ENCODE measurements around the gene CGB3. TPM values are rescaled to one million over a fixed set of nuclear protein-coding genes. Genes with fewer than 3 reads are reported as not detected.
"Not testable (repeated sequence)": the region's sequence is repeated elsewhere in the genome, so short reads cannot be mapped to it uniquely, and the experiment has no call there.

CGB3 gene
- total RNA-seq, 2 experiments from 2014 or later: not detected

DNA sequence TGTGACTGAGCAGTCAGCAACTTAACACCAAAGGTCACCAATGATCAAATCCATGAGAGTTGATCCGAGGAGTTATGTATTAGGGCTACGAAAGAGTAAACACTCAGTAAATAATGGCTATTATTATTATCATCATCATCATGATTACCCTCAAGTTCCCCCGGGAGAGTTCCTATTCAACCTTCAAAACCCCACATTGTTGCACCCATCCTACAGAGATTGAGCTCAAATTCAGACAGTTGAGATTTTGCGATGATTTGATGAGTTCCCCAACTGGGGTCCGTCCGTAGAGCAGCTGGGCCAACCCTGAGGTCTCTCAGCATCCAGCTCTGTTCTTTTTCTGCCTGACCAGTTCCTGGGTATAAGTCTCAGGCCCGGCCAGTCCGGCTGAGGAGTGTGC, 14.0 kb upstream of the CGB3 start:
- H3K9me3 Mint-ChIP-seq; H3K36me3 Mint-ChIP-seq; H3K4me3 Mint-ChIP-seq; H3K27ac Mint-ChIP-seq; CTCF ChIA-PET; POLR2A ChIA-PET; H3K27me3 Mint-ChIP-seq; H3K4me1 Mint-ChIP-seq (ENCODE audit: low read depth); intact Hi-C loops (cut with micrococcal nuclease); DNase-seq: not testable (repeated sequence)

DNA sequence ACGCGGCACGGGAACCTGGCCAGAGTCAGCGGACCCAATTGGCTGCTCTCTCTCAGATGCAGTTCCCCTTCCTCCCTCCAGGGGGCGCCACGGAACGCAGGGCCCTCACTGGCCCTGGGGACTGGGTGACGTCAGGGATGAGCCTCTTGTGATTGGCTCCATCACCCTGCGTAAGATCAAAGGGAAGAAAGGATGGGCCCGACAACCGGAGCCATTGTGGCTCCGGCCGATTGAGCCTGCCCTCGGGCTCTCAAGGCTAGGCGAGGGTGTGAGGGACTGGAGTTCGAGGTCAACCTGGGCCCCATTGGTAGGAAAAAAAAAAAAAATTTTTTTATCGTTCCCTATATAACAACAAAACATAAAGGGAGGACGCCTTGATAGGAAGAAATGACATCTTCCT, 12.7 kb upstream of the CGB3 start, which contains the start of gene CGB1:
Gene CGB1 (minus strand): TSS at position 81 of the 400 bp plus-strand sequence. CDS start 184 bp downstream, outside the sequence.
- H3K4me1 Mint-ChIP-seq (ENCODE audit: low read depth); intact Hi-C loops (cut with micrococcal nuclease); H3K27me3 Mint-ChIP-seq; H3K27ac Mint-ChIP-seq; POLR2A ChIA-PET; H3K36me3 Mint-ChIP-seq; H3K9me3 Mint-ChIP-seq; H3K4me3 Mint-ChIP-seq; CTCF ChIA-PET: not testable (repeated sequence)
- peak; percentile 74 for DNase-seq

DNA sequence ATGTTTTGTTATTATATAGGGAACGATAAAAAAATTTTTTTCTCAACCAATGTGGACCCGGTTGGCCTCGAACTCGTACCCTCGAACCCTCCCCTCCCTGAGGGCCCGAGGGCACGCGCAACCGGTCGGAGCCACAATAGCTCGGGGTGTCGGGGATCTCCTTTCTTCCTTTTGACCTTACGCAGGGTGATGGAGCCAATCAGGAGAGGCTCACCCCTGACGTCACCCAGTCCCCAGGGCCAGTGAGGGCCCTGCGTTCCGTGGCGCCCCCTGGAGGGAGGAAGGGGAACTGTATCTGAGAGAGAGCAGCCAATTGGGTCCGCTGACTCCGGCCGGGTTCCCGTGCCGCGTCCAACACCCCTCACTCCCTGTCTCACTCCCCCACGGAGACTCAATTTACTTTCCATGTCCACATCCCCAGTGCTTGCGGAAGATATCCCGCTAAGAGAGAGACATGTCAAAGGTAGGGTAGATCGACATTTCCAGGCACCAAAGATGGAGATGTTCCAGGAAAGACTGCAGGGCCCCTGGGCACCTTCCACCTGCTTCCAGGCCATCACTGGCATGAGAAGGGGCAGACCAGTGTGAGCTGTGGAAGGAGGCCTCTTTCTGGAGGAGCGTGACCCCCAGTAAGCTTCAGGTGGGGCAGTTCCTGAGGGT, 7.6 kb upstream of the CGB3 start, which contains the start of gene CGB2:
Gene CGB2 (plus strand): TSS at position 249 of the 660 bp plus-strand sequence. CDS start 206 bp downstream, at position 455.
- H3K27me3 Mint-ChIP-seq; H3K4me1 Mint-ChIP-seq (ENCODE audit: low read depth); H3K36me3 Mint-ChIP-seq; CTCF ChIA-PET; POLR2A ChIA-PET; H3K4me3 Mint-ChIP-seq; H3K9me3 Mint-ChIP-seq: not testable (repeated sequence)
- intact Hi-C loops (cut with micrococcal nuclease): loop anchor here (1.0 kb wide), 1 partner anchor 38 kb away; the partner anchor contains the start of genes GYS1 and RUVBL2
- peak within 1 kb of the TSS; percentile 56 for H3K27ac Mint-ChIP-seq
- peak; percentile 86 for DNase-seq

DNA sequence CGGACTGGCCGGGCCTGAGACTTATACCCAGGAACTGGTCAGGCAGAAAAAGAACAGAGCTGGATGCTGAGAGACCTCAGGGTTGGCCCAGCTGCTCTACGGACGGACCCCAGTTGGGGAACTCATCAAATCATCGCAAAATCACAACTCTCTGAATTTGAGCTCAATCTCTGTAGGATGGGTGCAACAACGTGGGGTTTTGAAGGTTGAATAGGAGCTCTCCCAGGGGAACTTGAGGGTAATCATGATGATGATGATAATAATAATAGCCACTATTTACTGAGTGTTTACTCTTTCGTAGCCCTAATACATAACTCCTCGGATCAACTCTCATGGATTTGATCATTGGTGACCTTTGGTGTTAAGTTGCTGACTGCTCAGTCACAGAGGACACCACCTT, 6.2 kb upstream of the CGB3 start:
- intact Hi-C loops (cut with micrococcal nuclease); H3K9me3 Mint-ChIP-seq; H3K4me3 Mint-ChIP-seq; H3K4me1 Mint-ChIP-seq (ENCODE audit: low read depth); H3K27me3 Mint-ChIP-seq; POLR2A ChIA-PET; H3K27ac Mint-ChIP-seq; DNase-seq; H3K36me3 Mint-ChIP-seq; CTCF ChIA-PET: not testable (repeated sequence)

DNA sequence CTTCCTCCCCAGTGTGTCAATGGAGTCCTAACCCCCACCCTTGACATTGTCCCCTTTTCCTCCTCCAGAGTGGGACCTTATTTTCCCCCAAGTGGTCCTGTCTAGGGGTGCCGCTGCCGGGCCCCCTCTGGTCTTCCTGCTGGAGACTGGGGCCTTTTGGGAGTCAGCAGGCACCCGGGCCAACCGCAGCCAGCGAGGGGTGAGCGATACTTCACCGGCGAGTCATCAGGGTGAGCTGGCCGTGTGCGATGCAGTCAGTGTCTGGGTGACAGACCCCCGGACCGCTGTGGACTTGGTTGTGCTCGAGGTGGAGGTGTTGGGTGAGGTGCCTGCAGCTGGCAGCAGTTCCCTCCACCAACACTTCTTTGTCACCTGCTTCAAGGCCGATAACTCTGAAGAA, 5.6 kb upstream of the CGB3 start:
- H3K4me3 Mint-ChIP-seq; intact Hi-C loops (cut with micrococcal nuclease); H3K27me3 Mint-ChIP-seq; CTCF ChIA-PET; POLR2A ChIA-PET; H3K36me3 Mint-ChIP-seq; H3K9me3 Mint-ChIP-seq; H3K4me1 Mint-ChIP-seq (ENCODE audit: low read depth); H3K27ac Mint-ChIP-seq; DNase-seq: not testable (repeated sequence)

DNA sequence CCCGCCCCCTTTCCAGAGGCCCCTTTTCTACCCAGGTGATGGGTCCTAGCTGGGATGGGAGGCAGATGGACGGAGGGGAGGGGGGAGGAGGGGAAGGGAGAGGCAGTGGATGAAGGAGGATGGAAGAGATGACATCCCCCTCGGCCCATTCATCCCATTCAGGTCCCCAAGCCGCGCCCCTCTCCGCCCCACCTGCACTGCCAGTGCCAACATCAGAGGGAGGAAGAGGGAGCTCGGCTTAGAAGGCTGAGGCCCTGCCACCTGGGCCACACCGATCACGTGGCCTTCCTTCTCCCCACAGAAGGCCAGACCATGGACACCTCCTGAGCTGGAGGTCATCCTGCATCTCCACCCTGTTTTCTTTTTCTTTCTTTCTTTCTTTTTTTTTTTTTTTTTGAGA, 4.6 kb upstream of the CGB3 start:
- DNase-seq; H3K36me3 Mint-ChIP-seq; H3K4me1 Mint-ChIP-seq (ENCODE audit: low read depth); POLR2A ChIA-PET; H3K9me3 Mint-ChIP-seq; H3K27ac Mint-ChIP-seq; CTCF ChIA-PET; H3K27me3 Mint-ChIP-seq; intact Hi-C loops (cut with micrococcal nuclease); H3K4me3 Mint-ChIP-seq: not testable (repeated sequence)

DNA sequence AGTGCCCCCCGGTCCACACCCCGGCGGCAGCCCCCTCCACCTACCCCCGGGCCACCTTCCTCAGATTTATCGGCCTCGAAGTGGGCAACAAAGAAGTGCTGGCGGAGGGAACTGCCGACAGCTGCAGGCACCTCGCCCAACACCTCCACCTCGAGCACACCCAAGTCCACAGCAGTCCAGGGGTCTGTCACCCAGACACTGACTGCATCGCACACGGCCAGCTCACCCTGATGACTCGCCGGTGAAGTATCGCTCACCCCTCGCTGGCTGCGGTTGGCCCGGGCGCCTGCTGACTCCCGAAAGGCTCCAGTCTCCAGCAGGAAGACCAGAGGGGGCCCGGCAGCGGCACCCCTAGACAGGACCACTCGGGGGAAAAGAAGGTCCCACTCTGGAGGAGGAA, 1.5 kb upstream of the CGB3 start:
- H3K27ac Mint-ChIP-seq; POLR2A ChIA-PET; H3K27me3 Mint-ChIP-seq; H3K4me3 Mint-ChIP-seq; CTCF ChIA-PET; H3K36me3 Mint-ChIP-seq; intact Hi-C loops (cut with micrococcal nuclease); H3K9me3 Mint-ChIP-seq; DNase-seq: not testable (repeated sequence)
- H3K4me1 Mint-ChIP-seq (ENCODE audit: low read depth): peaks cover 12% of the 10 kb centered on the region

DNA sequence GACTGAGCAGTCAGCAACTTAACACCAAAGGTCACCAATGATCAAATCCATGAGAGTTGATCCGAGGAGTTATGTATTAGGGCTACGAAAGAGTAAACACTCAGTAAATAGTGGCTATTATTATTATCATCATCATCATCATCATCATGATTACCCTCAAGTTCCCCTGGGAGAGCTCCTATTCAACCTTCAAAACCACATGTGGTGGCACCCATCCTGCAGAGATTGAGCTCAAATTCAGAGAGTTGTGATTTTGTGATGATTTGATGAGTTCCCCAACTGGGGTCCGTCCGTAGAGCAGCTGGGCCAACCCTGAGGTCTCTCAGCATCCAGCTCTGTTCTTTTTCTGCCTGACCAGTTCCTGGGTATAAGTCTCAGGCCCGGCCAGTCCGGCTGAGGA, 955 bp upstream of the CGB3 start:
- H3K9me3 Mint-ChIP-seq; POLR2A ChIA-PET; CTCF ChIA-PET; H3K4me3 Mint-ChIP-seq; H3K36me3 Mint-ChIP-seq; DNase-seq; H3K27me3 Mint-ChIP-seq; intact Hi-C loops (cut with micrococcal nuclease); H3K27ac Mint-ChIP-seq: not testable (repeated sequence)
- peaks cover 15% of the 10 kb centered on the region for H3K4me1 Mint-ChIP-seq (ENCODE audit: low read depth)

DNA sequence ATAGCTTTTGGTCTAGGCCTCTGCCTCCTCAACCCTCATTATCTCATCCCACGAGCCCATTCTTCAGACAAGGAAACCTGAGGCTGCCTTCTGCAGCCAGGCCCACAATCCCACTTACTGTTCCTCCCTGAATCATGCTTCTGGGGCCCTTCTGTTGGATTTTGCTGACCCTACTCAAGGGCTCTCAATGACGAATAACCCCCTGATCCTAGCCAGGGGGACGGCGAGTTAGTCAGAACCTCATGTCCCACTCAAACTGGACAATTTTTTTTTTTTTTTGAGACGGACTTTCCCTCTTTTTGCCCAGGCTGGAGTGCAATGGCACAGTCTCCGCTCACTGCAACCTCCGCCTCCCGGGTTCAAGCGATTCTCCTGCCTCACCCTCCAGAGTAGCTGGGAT, 2.0 kb downstream of the CGB3 start:
- Mint-ChIP-seq H3K9me3 (no peaks in the 10 kb centered on the region), H3K27ac (no peak overlapping the region), H3K27me3 (peaks cover 4% of the 10 kb centered on the region), H3K4me1 (ENCODE audit: low read depth) (peaks cover 36% of the 10 kb centered on the region), H3K36me3 (no peaks in the 10 kb centered on the region), H3K4me3 (no peak overlapping the region)
- DNase-seq: no peak
- intact Hi-C loops (cut with micrococcal nuclease): no loop called here
- CTCF ChIA-PET: interaction anchor here (0.6 to 5.7 kb wide), 2 partner anchors 23 to 1506 kb away, joined by 3 to 42 read pairs; no protein-coding TSS in a partner anchor
- POLR2A ChIA-PET: no interaction called here

DNA sequence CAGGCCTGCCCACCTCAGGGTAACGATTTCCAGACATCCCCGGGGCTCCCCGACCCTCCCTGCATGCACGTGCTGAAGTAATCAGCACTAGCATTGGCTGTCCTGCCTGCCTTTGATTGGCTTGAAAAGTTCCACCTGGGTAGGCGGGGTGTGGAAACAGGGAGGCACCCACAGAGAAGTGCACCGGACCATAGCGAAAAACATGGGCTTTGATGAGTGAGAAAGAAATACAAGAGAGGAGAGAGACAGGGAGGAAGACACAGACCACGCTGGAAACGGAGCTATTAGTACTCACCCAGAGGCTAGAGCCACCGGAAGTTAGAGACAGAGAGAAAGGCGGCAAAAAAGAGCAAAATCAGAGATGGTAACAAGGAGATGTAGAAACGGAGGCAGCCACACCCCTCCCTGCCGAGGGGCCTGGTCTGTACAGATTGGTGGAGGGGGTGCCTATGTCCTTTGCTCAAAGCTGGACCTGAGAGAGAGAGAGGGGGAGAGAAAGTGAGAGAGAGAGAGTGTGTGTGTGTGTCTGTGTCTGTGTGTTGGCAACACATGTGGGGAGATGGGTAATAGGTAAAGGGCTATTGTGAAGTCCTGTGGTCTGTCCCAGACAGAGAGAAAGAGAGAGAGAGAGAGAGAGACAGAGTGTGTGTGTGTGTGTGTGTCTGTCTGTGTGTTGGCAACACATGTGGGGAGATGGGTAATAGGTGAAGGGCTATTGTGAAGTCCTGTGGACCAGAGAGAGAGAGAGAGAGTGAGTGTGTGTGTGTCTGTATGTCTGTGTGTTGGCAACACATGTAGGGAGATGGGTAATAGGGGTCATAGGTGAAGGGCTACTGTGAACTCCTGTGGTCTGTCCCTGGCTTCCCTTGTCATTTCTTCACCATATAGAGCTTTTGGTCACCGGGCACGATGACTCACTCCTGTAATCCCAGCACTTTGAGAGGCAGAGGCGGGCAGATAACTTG, 2.9 kb downstream of the CGB3 start:
- Mint-ChIP-seq H3K4me3 (no peak overlapping the region), H3K36me3 (no peaks in the 10 kb centered on the region), H3K4me1 (ENCODE audit: low read depth) (peaks cover 37% of the 10 kb centered on the region), H3K27ac (no peak overlapping the region), H3K27me3 (peaks cover 4% of the 10 kb centered on the region), H3K9me3 (no peaks in the 10 kb centered on the region)
- intact Hi-C loops (cut with micrococcal nuclease): no loop called here
- DNase-seq: peak; percentile 39
- CTCF ChIA-PET: interaction anchor here (0.6 to 5.7 kb wide), 3 partner anchors 22 to 1505 kb away, joined by 3 to 42 read pairs (median 3); no protein-coding TSS in a partner anchor
- POLR2A ChIA-PET: no interaction called here

DNA sequence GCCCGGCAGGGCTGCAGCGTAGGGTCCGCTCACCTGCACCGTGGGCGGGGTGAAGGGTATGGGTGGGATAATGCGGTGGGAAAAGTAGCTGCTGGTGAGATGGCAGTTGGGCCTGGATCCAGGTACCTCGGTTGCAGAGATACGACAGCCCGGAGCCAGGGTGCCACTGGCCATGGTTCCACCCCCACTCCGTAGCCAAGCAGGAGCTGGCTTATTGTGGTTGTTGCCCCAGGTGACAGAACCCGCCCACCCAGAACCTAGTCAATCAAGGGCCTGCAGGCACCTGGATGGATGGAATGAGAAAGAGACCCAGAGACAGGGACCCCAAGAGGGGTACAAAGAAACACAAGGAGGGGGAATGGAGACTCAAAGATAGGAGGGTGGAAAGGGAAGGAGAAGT, 3.8 kb downstream of the CGB3 start:
- DNase-seq: no peak
- Mint-ChIP-seq H3K27ac (no peak overlapping the region), H3K27me3 (peaks cover 4% of the 10 kb centered on the region), H3K9me3 (no peaks in the 10 kb centered on the region), H3K4me1 (ENCODE audit: low read depth) (peaks cover 37% of the 10 kb centered on the region), H3K36me3 (peaks cover 2% of the 10 kb centered on the region), H3K4me3 (no peak overlapping the region)
- intact Hi-C loops (cut with micrococcal nuclease): no loop called here
- ChIA-PET POLR2A (interaction anchor here (0.8 kb wide), 1 partner anchor 434 kb away, joined by 3 read pairs; no protein-coding TSS in a partner anchor), CTCF (interaction anchor here (5.7 kb wide), 1 partner anchor 21 kb away, joined by 42 read pairs; no protein-coding TSS in a partner anchor)

DNA sequence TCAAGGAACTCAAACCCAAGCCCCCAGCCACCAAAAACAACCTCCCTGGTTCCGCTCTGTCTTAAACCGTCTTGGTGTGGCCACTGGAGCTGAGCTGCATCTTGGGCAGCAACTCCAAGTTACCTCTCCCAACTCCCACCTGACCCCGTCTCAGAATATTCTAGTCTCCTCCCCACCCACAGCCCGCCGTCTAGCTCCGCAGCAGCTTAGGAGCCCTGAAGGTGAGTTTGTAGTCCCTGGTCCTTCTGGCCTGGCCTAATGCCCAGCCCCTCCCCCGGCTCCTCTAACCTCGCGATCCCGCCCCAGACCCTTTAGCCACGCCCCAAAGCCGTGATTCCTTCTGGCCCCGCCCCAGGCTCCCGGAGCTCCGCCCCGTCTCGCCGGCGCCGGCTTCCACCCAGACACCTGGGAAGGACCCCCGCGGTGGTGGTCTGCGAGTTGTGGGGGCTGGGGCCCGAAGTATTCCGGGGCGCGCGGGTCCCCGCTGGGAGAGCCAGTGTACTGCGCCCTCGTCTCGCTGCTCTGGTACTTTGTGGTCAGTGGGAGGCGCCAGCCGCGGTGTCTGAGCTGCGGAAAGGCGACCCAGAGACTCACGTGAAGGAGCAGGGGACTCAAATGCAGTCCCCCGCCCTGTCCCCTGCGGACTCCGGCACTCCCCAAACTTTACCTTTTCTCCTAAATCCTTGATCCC, 4.7 kb downstream of the CGB3 start:
- no peaks in the 10 kb centered on the region for H3K9me3 Mint-ChIP-seq
- ChIA-PET CTCF (interaction anchor here (0.6 to 5.7 kb wide), 6 partner anchors 9 to 552 kb away, joined by 4 to 42 read pairs (median 4); partner anchors contain the start of genes GYS1 and RUVBL2), POLR2A (interaction anchor here (0.8 to 2.3 kb wide), 2 partner anchors 25 to 435 kb away, joined by 3 to 7 read pairs; partner anchors contain the start of genes GYS1 and RUVBL2)
- peaks cover 37% of the 10 kb centered on the region for H3K4me1 Mint-ChIP-seq (ENCODE audit: low read depth)
- intact Hi-C loops (cut with micrococcal nuclease): no loop called here
- peaks cover 4% of the 10 kb centered on the region for H3K36me3 Mint-ChIP-seq
- H3K27ac Mint-ChIP-seq: no peak overlapping the region
- H3K4me3 Mint-ChIP-seq: peak overlapping the region; percentile 79
- peaks cover 4% of the 10 kb centered on the region for H3K27me3 Mint-ChIP-seq
- DNase-seq: peak; percentile 77
